SK-N-MC (cell line): ENCODE data around the gene SLC36A1.

Experiments used
- EZH2 ChIP-seq: fragments of 200-600 bp; sonication (generic); IDR thresholded peaks from one replicate; pipeline ENCODE4 v1.6.1; 2017; ENCODE audit warnings: antibody characterized with exemption
- FOXP2 ChIP-seq: optimal IDR thresholded peaks from 2 replicates; pipeline ENCODE3; 2011; ENCODE audit warnings: mild to moderate bottlenecking, moderate library complexity; ENCODE audit not compliant: insufficient read depth; ENCODE audit errors: extremely low read length, control extremely low read depth

DNA sequence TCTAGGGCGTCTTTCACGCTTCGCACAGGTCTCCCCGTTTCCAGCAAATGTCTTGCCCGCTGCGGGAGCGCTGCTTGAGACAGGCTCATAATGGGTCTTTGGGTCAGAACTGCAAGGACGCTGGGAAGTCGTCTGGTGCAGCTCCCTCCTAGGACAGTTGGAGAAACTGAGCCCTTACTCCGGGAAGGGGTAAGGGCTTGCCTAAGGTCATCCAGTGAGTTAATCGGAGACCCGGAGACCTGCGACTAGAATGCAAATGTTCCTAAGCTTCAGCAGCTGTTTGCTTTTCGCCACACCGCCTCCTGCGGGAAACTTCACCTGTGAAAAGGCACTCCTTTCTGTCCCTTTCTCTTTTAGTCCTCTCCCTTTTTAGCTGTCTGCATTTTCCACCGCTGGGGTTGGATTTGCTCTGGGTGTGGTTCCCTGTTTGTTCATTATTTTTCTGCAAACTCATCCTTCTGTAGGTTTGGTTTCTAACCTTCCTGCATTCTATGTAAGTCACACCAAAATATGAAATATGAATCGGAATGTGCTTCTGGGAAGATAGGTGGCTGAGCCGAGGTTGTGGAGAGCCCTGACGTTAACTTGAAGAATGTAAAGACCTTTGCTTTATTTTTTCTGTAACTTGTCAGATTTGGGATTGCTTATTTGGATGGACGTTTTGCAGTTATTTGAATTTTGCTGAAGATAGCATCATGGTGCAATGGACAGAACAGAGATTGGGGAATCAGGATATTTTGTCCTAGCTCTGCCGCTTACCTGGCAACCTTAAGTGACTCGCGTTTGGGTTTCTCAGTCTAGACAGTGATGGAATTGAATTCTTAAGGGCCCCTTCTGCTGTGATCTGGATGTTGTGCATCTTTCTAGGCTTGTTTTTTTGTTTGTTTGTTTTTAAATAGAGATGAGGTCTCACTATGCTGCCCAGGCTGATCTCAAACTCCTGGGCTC, 909 bp downstream of the SLC36A1 start:
- TF ChIP-seq EZH2 (no peak), FOXP2 (no peak)
